KMS-11 (cell line): ENCODE results near the gene PSMB7.

Source experiments
- H2AFZ ChIP-seq: fragments of 200-600 bp; sonication (generic); 2 replicates; pipeline ENCODE4 v1.6.1; 2016; ENCODE audit warnings: antibody characterized with exemption, mixed run types, low read depth
- H3K27ac ChIP-seq: fragments of 200-600 bp; sonication (generic); 2 replicates; pipeline ENCODE4 v1.6.1; 2016; ENCODE audit warnings: mild to moderate bottlenecking, mixed run types
- H3K27me3 ChIP-seq: fragments of 200-600 bp; sonication (generic); 2 replicates; pipeline ENCODE4 v1.6.1; 2017; ENCODE audit warnings: mild to moderate bottlenecking, low read depth, mixed run types, moderate library complexity; ENCODE audit not compliant: insufficient read depth
- H3K36me3 ChIP-seq: fragments of 200-600 bp; sonication (generic); 2 replicates; pipeline ENCODE4 v1.6.1; 2017; ENCODE audit warnings: mild to moderate bottlenecking, mixed run types; ENCODE audit not compliant: insufficient read depth
- H3K4me1 ChIP-seq: fragments of 200-600 bp; sonication (generic); 2 replicates; pipeline ENCODE4 v1.6.1; 2016; ENCODE audit warnings: mild to moderate bottlenecking, low read depth, mixed run types; ENCODE audit not compliant: poor library complexity, severe bottlenecking
- H3K4me2 ChIP-seq: fragments of 200-600 bp; sonication (generic); 2 replicates; pipeline ENCODE4 v1.7.0; 2016; ENCODE audit warnings: mild to moderate bottlenecking, mixed run types
- H3K4me3 ChIP-seq: fragments of 200-600 bp; sonication (generic); IDR thresholded peaks from 2 replicates; pipeline ENCODE4 v1.6.1; 2017; ENCODE audit warnings: low read depth, low read length, mixed read lengths; ENCODE audit not compliant: insufficient read depth
- H3K79me2 ChIP-seq: fragments of 200-600 bp; sonication (generic); 2 replicates; pipeline ENCODE4 v1.6.1; 2016; ENCODE audit warnings: low read depth, mixed run types; ENCODE audit not compliant: insufficient read depth
- H3K9ac ChIP-seq: fragments of 200-600 bp; sonication (generic); 2 replicates; pipeline ENCODE4 v1.6.1; 2016; ENCODE audit warnings: mild to moderate bottlenecking, mixed run types
- H4K20me1 ChIP-seq: fragments of 200-600 bp; sonication (generic); 2 replicates; pipeline ENCODE4 v1.6.1; 2016; ENCODE audit warnings: mild to moderate bottlenecking, mixed run types; ENCODE audit not compliant: insufficient read depth
- CTCF ChIP-seq: fragments of 200-600 bp; sonication (generic); conservative IDR thresholded peaks from 2 replicates; pipeline ENCODE4 v1.6.1; 2017; ENCODE audit warnings: low read depth, mild to moderate bottlenecking, antibody characterized with exemption, low read length, moderate library complexity, mixed read lengths

Gene PSMB7

GRCh38 chr9:124450931-124451661 is 35.9 kb upstream of the PSMB7 start:
- Histone ChIP-seq H3K27ac (no peak overlapping the region), H3K9ac (no peak overlapping the region), H3K27me3 (peaks cover 6% of the 10 kb centered on the region; the same call in 1 of the 2 replicates), H2AFZ (no peak overlapping the region), H3K79me2 (no peaks in the 10 kb centered on the region), H3K4me1 (no peaks in the 10 kb centered on the region), H3K36me3 (no peaks in the 10 kb centered on the region), H3K4me3 (no peak overlapping the region), H3K4me2 (no peak overlapping the region), H4K20me1 (no peaks in the 10 kb centered on the region)
- no peak for TF ChIP-seq CTCF

GRCh38 chr9:124450241-124450924 is 35.1 kb upstream of the PSMB7 start, which contains the start of gene ADGRD2:
TSS of gene ADGRD2 (plus strand) at chr9:124450451. CDS start at chr9:124451667, 1,216 bp downstream.
- Histone ChIP-seq H3K4me2 (no peak within 1 kb of the TSS), H3K79me2 (no peaks in the 10 kb centered on the region), H2AFZ (no peak within 1 kb of the TSS), H3K9ac (no peak within 1 kb of the TSS), H3K4me1 (no peaks in the 10 kb centered on the region), H3K27ac (no peak within 1 kb of the TSS), H3K4me3 (no peak within 1 kb of the TSS), H3K27me3 (peaks cover 6% of the 10 kb centered on the region; the same call in 1 of the 2 replicates), H3K36me3 (no peaks in the 10 kb centered on the region), H4K20me1 (no peaks in the 10 kb centered on the region)
- no peak for TF ChIP-seq CTCF

- Histone ChIP-seq H3K27ac (no peak overlapping the region), H4K20me1 (no peaks in the 10 kb centered on the region), H3K4me2 (no peak overlapping the region), H2AFZ (no peak overlapping the region), H3K4me1 (no peaks in the 10 kb centered on the region), H3K79me2 (no peaks in the 10 kb centered on the region), H3K27me3 (peaks cover 6% of the 10 kb centered on the region; the same call in 1 of the 2 replicates), H3K9ac (no peak overlapping the region), H3K36me3 (no peaks in the 10 kb centered on the region), H3K4me3 (no peak overlapping the region)
- no peak for TF ChIP-seq CTCF
Observed at GRCh38 chr9:124449381-124450151, 34.3 kb upstream of the PSMB7 start.

GRCh38 chr9:124448019-124448418 is 32.8 kb upstream of the PSMB7 start:
- no peaks in the 10 kb centered on the region for H3K4me1 ChIP-seq
- no peaks in the 10 kb centered on the region for H4K20me1 ChIP-seq
- no peak overlapping the region for H2AFZ ChIP-seq
- H3K36me3 ChIP-seq: no peaks in the 10 kb centered on the region
- H3K4me2 ChIP-seq: no peak overlapping the region
- TF ChIP-seq CTCF: no peak
- no peak overlapping the region for H3K9ac ChIP-seq
- H3K79me2 ChIP-seq: no peaks in the 10 kb centered on the region
- H3K27ac ChIP-seq: no peak overlapping the region
- H3K4me3 ChIP-seq: no peak overlapping the region
- peaks cover 6% of the 10 kb centered on the region; the same call in 1 of the 2 replicates for H3K27me3 ChIP-seq
